Activated naive CD4-positive, alpha-beta T cell treated with anti-CD3 and anti-CD28 coated beads, Interleukin-2, amount 10 ng/mL, durations not matched to agents 7 days and 5 days (primary cell): ENCODE results near the gene BARHL1.

Experiments
- CTCF ChIA-PET: fragments of 350-600 bp; sonication (Branson Sonifier 250); formaldehyde crosslinking; loops from one replicate; lab custom pipeline; 2021; ENCODE audit warnings: antibody characterized with exemption; lab: Charles Lee
- DNase-seq: peaks from one replicate; pipeline ENCODE4 v3.0.0-alpha.2; 2020
- H3K27ac Mint-ChIP-seq: one replicate; pipeline ENCODE4 v1.8.0; 2021; ENCODE audit warnings: mild to moderate bottlenecking, moderate library complexity, mixed read lengths
- H3K27me3 Mint-ChIP-seq: one replicate; pipeline ENCODE4 v1.8.0; 2021; ENCODE audit warnings: mild to moderate bottlenecking, mixed read lengths
- H3K36me3 Mint-ChIP-seq: one replicate; pipeline ENCODE4 v1.8.0; 2021; ENCODE audit warnings: mixed read lengths
- H3K4me1 Mint-ChIP-seq: one replicate; pipeline ENCODE4 v1.8.0; 2021; ENCODE audit warnings: mixed read lengths
- H3K4me3 Mint-ChIP-seq: one replicate; pipeline ENCODE4 v1.8.0; 2021; ENCODE audit warnings: mild to moderate bottlenecking, moderate library complexity, mixed read lengths
- H3K9me3 Mint-ChIP-seq: one replicate; pipeline ENCODE4 v1.8.0; 2021; ENCODE audit warnings: mixed read lengths

BARHL1 gene

DNA sequence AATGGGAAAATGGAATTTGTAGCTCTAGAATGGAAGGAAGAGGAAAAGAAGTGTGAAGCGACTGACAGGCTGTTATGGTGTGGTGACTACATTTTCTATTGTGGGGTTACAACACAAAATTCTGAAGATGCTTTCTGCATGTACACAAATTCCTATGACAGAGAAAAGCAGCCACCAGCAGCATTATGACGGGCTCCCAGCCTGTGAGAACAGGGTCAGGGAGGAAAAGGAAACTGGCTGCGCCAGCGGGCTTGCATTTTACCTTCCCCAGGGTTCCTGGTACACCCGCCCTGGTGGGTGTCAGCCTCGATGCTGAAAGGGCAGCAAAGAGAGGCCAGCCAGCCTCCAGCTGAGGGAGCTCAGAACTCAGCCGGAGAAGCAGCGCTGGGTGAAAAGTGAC lies 46.3 kb downstream of the BARHL1 start:
- CTCF ChIA-PET = no interaction called here
- Mint-ChIP-seq H3K27ac (no peak overlapping the region), H3K36me3 (peaks cover 16% of the 10 kb centered on the region)

DNA sequence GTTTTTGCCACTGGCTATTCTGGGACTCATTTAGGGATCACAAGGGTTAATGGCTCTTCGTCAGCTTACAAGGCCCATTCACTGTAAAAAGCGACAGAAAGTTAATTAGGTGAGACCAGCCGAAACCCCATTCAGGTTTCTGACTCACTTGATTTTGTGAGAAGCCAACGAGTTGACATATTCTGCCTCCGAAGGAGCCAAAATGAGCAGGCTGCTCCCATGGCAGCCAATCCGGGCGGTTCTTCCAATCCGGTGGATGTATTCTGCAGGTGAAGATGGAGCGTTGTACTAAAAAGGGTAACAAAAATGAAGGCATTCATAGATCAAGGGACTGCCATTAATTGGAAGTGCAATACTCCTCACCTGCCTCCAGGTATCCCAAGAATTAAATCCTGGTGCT lies 47.7 kb downstream of the BARHL1 start:
- no peak for DNase-seq
- Mint-ChIP-seq H3K27ac (no peak overlapping the region), H3K4me3 (no peak overlapping the region), H3K4me1 (no peaks in the 10 kb centered on the region), H3K9me3 (no peaks in the 10 kb centered on the region), H3K27me3 (no peaks in the 10 kb centered on the region), H3K36me3 (peaks cover 16% of the 10 kb centered on the region)
- CTCF ChIA-PET = no interaction called here

More for the DNA sequence above, 46.3 kb downstream of the BARHL1 start:
- no peaks in the 10 kb centered on the region for H3K9me3 Mint-ChIP-seq
- H3K4me3 Mint-ChIP-seq = no peak overlapping the region
- no peaks in the 10 kb centered on the region for H3K27me3 Mint-ChIP-seq
- DNase-seq = no peak
- H3K4me1 Mint-ChIP-seq = no peaks in the 10 kb centered on the region

DNA sequence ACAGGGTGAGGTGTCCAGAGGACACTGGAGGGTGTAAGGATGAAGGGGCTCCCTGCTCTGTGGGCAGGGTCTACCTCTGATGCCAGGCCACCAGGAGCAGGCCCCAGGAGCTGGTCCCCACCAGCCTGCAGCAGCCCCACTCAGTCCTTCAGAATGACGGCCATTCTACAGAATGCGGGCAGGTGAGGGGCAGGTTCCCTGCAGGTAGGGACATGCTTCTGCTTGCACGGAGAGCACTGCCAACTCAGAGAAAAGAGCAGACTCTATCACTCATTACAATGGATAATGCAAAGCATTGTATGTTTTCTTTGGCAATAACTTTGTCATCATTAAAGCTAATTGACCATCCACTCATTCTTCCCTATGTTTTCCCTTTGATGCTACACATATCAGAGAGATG lies 48.4 kb downstream of the BARHL1 start:
- peaks cover 10% of the 10 kb centered on the region for H3K36me3 Mint-ChIP-seq
- no peak for DNase-seq
- H3K4me1 Mint-ChIP-seq = no peaks in the 10 kb centered on the region
- CTCF ChIA-PET = no interaction called here
- H3K27me3 Mint-ChIP-seq = no peaks in the 10 kb centered on the region
- H3K9me3 Mint-ChIP-seq = no peaks in the 10 kb centered on the region
- no peak overlapping the region for H3K27ac Mint-ChIP-seq
- H3K4me3 Mint-ChIP-seq = no peak overlapping the region

DNA sequence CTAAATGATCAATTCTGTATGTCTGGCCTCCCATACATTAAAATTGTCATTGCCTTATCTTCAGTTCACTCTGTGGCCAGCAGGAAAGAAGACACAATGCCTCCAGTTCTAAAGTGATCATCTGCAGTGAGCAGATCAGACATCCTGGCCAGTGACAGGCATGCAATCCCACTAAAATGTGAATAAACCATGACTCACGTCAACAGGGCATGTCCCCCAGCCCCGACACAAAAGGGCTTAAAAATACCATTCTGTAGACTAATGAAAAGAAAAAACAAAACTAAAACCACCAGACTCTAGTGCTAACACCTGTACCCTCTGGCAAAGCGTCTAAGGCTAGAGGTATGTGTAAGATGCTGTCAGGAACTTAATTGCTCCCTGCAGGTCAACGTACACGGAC lies 48.9 kb downstream of the BARHL1 start:
- H3K9me3 Mint-ChIP-seq = no peaks in the 10 kb centered on the region
- H3K36me3 Mint-ChIP-seq = peaks cover 10% of the 10 kb centered on the region
- no peaks in the 10 kb centered on the region for H3K27me3 Mint-ChIP-seq
- no peak overlapping the region for H3K27ac Mint-ChIP-seq
- DNase-seq = no peak
- no peaks in the 10 kb centered on the region for H3K4me1 Mint-ChIP-seq
- CTCF ChIA-PET = no interaction called here
- no peak overlapping the region for H3K4me3 Mint-ChIP-seq

DNA sequence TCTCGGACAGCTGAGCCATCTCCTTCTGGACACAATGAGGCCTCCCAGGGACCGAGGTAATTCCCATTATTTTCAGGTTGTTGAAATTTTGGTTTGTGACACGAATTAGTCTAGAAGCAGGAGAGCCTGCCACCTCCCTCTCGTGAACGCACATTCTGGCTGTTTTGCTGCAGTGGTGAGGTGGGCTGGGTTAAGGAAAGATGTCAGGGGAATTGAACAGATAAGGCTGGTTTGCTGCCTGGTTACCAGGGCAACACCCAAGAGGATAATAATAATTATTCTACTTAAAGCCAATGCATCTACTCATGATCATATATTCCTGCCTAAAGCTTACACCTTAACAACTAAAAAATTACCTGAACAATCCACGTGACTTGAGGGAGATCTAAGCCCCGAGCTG lies 49.3 kb downstream of the BARHL1 start:
- Mint-ChIP-seq H3K27ac (no peak overlapping the region), H3K36me3 (peaks cover 10% of the 10 kb centered on the region)

DNA sequence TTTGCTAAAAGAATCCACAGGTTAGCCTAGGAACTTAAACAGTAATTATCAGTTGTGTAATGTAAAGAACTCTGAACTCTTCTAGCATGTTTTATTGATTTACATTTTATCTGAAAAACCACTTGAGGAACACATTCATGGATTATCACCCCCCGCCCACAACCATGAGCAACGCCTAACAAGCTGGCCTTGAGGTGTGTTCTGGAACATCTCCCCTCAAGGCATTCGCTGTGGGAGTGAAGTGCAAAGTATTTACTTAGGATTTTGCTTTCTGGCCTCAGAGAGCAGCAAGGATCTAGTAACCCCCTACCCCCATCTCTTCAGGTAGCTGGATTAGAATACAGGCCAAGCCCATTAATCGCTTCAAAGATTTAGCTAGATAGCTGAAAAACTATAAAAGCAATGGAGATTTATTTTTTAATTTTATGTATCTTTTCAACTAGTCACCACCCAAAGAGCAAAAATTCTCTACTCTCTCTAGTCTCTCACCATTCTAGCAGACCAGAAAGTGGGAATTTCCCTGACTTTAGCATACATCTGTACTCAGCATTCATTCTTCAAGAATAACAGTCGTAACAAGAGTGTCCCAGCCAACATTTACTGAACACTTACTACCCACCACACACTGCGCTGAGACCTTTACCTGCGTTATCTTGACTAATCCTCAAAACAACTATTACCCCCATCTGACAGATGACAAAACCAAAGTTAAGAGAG lies 50.2 kb downstream of the BARHL1 start:
- Mint-ChIP-seq H3K4me3 (no peak overlapping the region), H3K36me3 (peaks cover 12% of the 10 kb centered on the region), H3K4me1 (no peaks in the 10 kb centered on the region), H3K27ac (no peak overlapping the region), H3K27me3 (no peaks in the 10 kb centered on the region), H3K9me3 (no peaks in the 10 kb centered on the region)
- no peak for DNase-seq
- CTCF ChIA-PET = no interaction called here

More for the DNA sequence above, 49.3 kb downstream of the BARHL1 start:
- no peaks in the 10 kb centered on the region for H3K4me1 Mint-ChIP-seq
- H3K4me3 Mint-ChIP-seq = no peak overlapping the region
- DNase-seq = no peak
- no peaks in the 10 kb centered on the region for H3K27me3 Mint-ChIP-seq
- H3K9me3 Mint-ChIP-seq = no peaks in the 10 kb centered on the region
- CTCF ChIA-PET = no interaction called here

DNA sequence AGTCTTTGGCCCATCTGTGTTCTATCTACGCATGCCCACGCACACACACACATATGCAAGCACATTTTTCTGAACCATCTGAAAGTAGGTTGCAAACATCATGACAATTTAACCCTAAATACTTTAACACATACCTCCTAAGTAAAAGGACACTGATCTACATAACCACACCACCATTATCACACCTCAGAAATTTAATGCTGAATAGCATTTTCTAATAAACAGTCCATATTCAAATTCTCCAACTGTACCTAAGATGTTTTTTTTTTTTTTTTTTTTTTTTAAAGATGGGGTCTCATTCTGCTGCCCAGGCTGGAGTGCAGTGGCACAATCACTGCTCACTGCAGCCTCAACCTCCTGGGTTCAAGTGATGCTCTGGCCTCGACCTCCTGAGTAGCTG lies 51.9 kb downstream of the BARHL1 start:
- Mint-ChIP-seq H3K4me1 (no peaks in the 10 kb centered on the region), H3K36me3 (peaks cover 12% of the 10 kb centered on the region), H3K27me3 (no peaks in the 10 kb centered on the region), H3K9me3 (no peaks in the 10 kb centered on the region), H3K27ac (no peak overlapping the region), H3K4me3 (no peak overlapping the region)
- DNase-seq = no peak
- CTCF ChIA-PET = no interaction called here

DNA sequence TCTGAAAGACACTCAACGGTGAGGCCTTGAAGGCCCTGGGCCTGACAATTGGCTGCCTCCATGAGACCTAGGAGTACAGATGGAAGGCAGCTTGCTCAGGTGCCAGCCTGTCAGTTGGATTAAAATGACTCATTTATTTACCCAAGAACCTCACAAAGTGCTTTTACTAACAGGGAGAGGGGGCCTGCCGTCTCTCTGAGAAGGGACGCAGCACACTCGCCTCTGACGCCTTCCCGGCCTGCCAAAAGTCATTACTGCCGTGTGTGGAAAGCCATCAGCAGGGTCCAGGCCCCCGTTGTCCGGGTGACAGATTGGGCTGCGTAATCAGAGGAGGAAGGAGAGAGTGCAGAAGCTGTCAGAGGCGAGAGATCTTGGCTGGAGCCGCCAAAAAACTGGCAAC lies 54.9 kb downstream of the BARHL1 start:
- CTCF ChIA-PET = interaction anchor here (0.8 kb wide), 1 partner anchor 13 kb away, joined by 3 read pairs; no protein-coding TSS in a partner anchor
- H3K27me3 Mint-ChIP-seq = no peaks in the 10 kb centered on the region
- H3K4me1 Mint-ChIP-seq = no peaks in the 10 kb centered on the region
- no peak for DNase-seq
- H3K36me3 Mint-ChIP-seq = peaks cover 11% of the 10 kb centered on the region
- H3K4me3 Mint-ChIP-seq = no peak overlapping the region
- no peaks in the 10 kb centered on the region for H3K9me3 Mint-ChIP-seq
- H3K27ac Mint-ChIP-seq = no peak overlapping the region

DNA sequence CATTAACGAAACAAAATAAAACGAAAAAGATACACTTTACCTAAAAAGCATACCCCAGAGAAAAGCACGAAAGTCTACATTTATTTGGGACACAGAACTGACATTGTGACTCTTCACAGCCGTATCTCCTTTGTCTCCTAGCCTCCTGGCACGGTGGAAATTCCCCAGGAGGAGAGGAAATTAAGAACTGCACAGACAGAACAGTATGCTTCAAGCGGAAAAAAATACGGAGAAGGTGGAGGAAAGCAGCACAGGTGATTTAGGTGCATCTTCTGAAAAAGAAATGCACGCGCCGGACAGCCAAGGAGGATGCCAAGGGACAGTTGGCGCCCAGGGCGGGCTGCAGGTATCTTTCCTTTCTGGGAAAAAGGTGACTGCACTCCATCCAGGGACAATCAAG lies 55.4 kb downstream of the BARHL1 start:
- Mint-ChIP-seq H3K27me3 (no peaks in the 10 kb centered on the region), H3K4me3 (no peak overlapping the region), H3K4me1 (no peaks in the 10 kb centered on the region), H3K27ac (no peak overlapping the region), H3K9me3 (no peaks in the 10 kb centered on the region), H3K36me3 (peaks cover 12% of the 10 kb centered on the region)
- CTCF ChIA-PET = interaction anchor here (0.8 kb wide), 1 partner anchor 13 kb away, joined by 3 read pairs; no protein-coding TSS in a partner anchor
- no peak for DNase-seq

DNA sequence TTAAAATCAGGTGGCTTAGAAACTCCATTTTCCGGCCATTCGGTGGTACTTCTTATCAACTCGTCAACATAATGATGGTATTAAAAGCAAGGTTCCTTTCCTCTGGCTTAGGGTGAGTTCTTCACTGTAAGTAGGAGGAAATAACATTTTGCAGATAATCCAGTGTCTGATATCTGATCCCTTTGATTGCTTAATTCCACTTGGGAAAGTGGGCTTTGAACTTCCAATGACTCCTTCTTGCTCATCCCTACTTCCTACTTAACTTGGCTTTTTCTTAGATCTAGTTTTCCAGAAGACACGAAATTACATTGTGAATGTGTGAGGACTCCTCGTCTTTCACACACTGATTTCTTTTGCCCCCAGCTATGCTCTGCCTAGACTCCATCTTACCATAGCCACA lies 55.8 kb downstream of the BARHL1 start:
- peaks cover 15% of the 10 kb centered on the region for H3K36me3 Mint-ChIP-seq
- DNase-seq = no peak
- no peaks in the 10 kb centered on the region for H3K27me3 Mint-ChIP-seq
- no peak overlapping the region for H3K27ac Mint-ChIP-seq
- H3K9me3 Mint-ChIP-seq = no peaks in the 10 kb centered on the region
- H3K4me3 Mint-ChIP-seq = no peak overlapping the region
- H3K4me1 Mint-ChIP-seq = no peaks in the 10 kb centered on the region
- CTCF ChIA-PET = no interaction called here

DNA sequence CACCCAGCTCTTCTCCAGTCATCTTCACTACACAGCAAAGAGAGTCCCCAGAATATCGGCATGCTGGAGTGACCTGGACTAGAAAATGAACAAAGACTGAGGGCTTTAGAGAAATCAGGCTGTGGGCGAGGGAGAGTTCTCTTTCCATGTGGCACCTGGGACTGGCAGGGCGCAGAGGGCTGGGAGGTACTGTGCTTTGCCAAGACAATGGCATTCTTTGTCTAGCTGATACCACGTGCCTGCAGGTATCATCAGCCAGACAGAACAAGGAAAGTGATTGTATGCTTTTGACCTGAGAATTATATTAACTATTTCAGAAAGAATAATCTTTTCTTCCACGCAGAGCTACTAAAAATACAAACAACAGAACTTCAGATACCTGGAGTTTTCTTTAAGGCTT lies 56.9 kb downstream of the BARHL1 start:
- CTCF ChIA-PET = no interaction called here
- Mint-ChIP-seq H3K9me3 (no peaks in the 10 kb centered on the region), H3K36me3 (peaks cover 16% of the 10 kb centered on the region), H3K4me3 (no peak overlapping the region), H3K27ac (no peak overlapping the region), H3K4me1 (no peaks in the 10 kb centered on the region), H3K27me3 (no peaks in the 10 kb centered on the region)
- DNase-seq = no peak
